ACC112 (cell line): Measurements from ENCODE around the gene EPB42.

Experiments used
- H2AFZ ChIP-seq: fragments of 200-600 bp; sonication (generic); one replicate; pipeline ENCODE4 v1.6.0; 2017; ENCODE audit warnings: antibody characterized with exemption, low read length; ENCODE audit not compliant: unreplicated experiment
- H3K27ac ChIP-seq: fragments of 200-600 bp; sonication (generic); 2 replicates; pipeline ENCODE4 v1.5.1; 2014; ENCODE audit warnings: low read depth, mild to moderate bottlenecking, antibody characterized with exemption, low read length, moderate library complexity
- H3K27me3 ChIP-seq: fragments of 200-600 bp; sonication (generic); 2 replicates; pipeline ENCODE4 v1.6.1; 2014; ENCODE audit warnings: mild to moderate bottlenecking, antibody characterized with exemption, low read length, moderate library complexity, mixed read lengths; ENCODE audit not compliant: insufficient read depth
- H3K36me3 ChIP-seq: fragments of 200-600 bp; sonication (generic); 2 replicates; pipeline ENCODE4 v1.6.1; 2016; ENCODE audit warnings: mild to moderate bottlenecking, antibody characterized with exemption, low read length, moderate library complexity, mixed read lengths; ENCODE audit not compliant: insufficient read depth
- H3K4me1 ChIP-seq: fragments of 200-600 bp; sonication (generic); one replicate; pipeline ENCODE4 v1.6.1; 2016; ENCODE audit warnings: low read length, mixed read lengths; ENCODE audit not compliant: insufficient read depth, unreplicated experiment, control insufficient read depth
- H3K4me3 ChIP-seq: fragments of 200-600 bp; sonication (generic); 2 replicates; pipeline ENCODE4 v1.5.1; 2014; ENCODE audit warnings: mild to moderate bottlenecking, low read depth, low read length
- H3K79me2 ChIP-seq: fragments of 200-600 bp; sonication (generic); one replicate; pipeline ENCODE4 v1.6.0; 2016; ENCODE audit warnings: low read length; ENCODE audit not compliant: control insufficient read depth, unreplicated experiment, insufficient read depth

Gene EPB42

GRCh38 chr15:43153269-43153668 is 67.5 kb downstream of the EPB42 start:
- H3K4me3 ChIP-seq: no peak overlapping the region
- no peak overlapping the region for H2AFZ ChIP-seq
- H3K79me2 ChIP-seq: no peaks in the 10 kb centered on the region
- H3K27me3 ChIP-seq: no peaks in the 10 kb centered on the region
- peaks cover 41% of the 10 kb centered on the region for H3K36me3 ChIP-seq
- peaks cover 12% of the 10 kb centered on the region for H3K4me1 ChIP-seq
- no peak overlapping the region for H3K27ac ChIP-seq

GRCh38 chr15:43151688-43152087 is 69.1 kb downstream of the EPB42 start:
- Histone ChIP-seq H3K27ac (peak overlapping the region; percentile 98; the same call in 1 of the 2 replicates), H3K36me3 (peaks cover 38% of the 10 kb centered on the region), H3K27me3 (no peaks in the 10 kb centered on the region), H2AFZ (no peak overlapping the region), H3K4me1 (peaks cover 12% of the 10 kb centered on the region), H3K4me3 (no peak overlapping the region), H3K79me2 (no peaks in the 10 kb centered on the region)

- Histone ChIP-seq H3K79me2 (no peaks in the 10 kb centered on the region), H3K27me3 (no peaks in the 10 kb centered on the region), H3K4me3 (no peak overlapping the region), H3K4me1 (peaks cover 12% of the 10 kb centered on the region), H3K36me3 (peaks cover 38% of the 10 kb centered on the region), H2AFZ (peak overlapping the region; percentile 79), H3K27ac (peak overlapping the region; percentile 98)
Observed at GRCh38 chr15:43150191-43150929, 70.5 kb downstream of the EPB42 start.
